K562 (cell line): ENCODE measurements around the gene MYO1A. TPM values are rescaled to one million over a fixed set of nuclear protein-coding genes. Genes with fewer than 3 reads are reported as not detected.
A peak's percentile ranks its signal among the peaks of the same experiment; 100 is the strongest.

Source experiments
- BHLHE40 ChIP-seq: IDR thresholded peaks from 2 replicates; pipeline ENCODE4 v1.6.1; 2011; ENCODE audit warnings: low read length, improper control_type of control experiment
- FOSL1 ChIP-seq: fragments of 200-800 bp; sonication (Bioruptor generic); conservative IDR thresholded peaks from 2 replicates; pipeline ENCODE4 v1.6.1; 2016; ENCODE audit warnings: missing genetic modification characterization, missing compliant biosample characterization
- GABPA ChIP-seq: fragments of 200-800 bp; sonication (Bioruptor generic); conservative IDR thresholded peaks from 2 replicates; pipeline ENCODE4 v1.6.1; 2016; ENCODE audit warnings: low read depth, missing genetic modification characterization, missing compliant biosample characterization
- HMG20B ChIP-seq: fragments of 250-450 bp; sonication (Bioruptor Pico); IDR thresholded peaks from 2 replicates; pipeline ENCODE4 v1.5.0; 2021; ENCODE audit warnings: mild to moderate bottlenecking
- HMGN3 ChIP-seq: IDR thresholded peaks from 2 replicates; pipeline ENCODE4 v1.6.1; 2011; ENCODE audit warnings: borderline replicate concordance, low read depth, mild to moderate bottlenecking, mixed read lengths, low read length; ENCODE audit not compliant: insufficient read length; ENCODE audit errors: extremely low read depth
- HNRNPH1 ChIP-seq: fragments of 200-400 bp; formaldehyde crosslinking; optimal IDR thresholded peaks from 2 replicates; pipeline ENCODE3; 2017; ENCODE audit warnings: low read depth, mild to moderate bottlenecking, low read length, moderate library complexity
- KDM4B ChIP-seq, 2 experiments: fragments of 450-650 bp in 1 of 2; sonication (generic) in 1 of 2; IDR thresholded peaks; 2 replicates each; pipeline ENCODE4 v1.6.1; 2016 to 2017; ENCODE audit warnings: borderline replicate concordance in 2 of 2, antibody characterized with exemption in 1 of 2, low read depth in 1 of 2, mild to moderate bottlenecking in 1 of 2
- MAFG ChIP-seq: fragments of 450-650 bp; conservative IDR thresholded peaks from 2 replicates; pipeline ENCODE4 v1.6.1; 2016; ENCODE audit warnings: missing genetic modification characterization, missing compliant biosample characterization
- MEF2D ChIP-seq: conservative IDR thresholded peaks from 2 replicates; pipeline ENCODE4 v1.6.1; 2016; ENCODE audit warnings: low read depth, missing genetic modification characterization, missing compliant biosample characterization
- NCOA6 ChIP-seq: fragments of 450-650 bp; IDR thresholded peaks from 2 replicates; pipeline ENCODE4 v1.6.1; 2017; ENCODE audit warnings: mild to moderate bottlenecking
- NR1H2 ChIP-seq: sonication (generic); formaldehyde crosslinking; IDR thresholded peaks from 2 replicates; pipeline ENCODE4 v1.4.0; 2020; ENCODE audit warnings: mild to moderate bottlenecking, missing genetic modification reagents
- SIN3A ChIP-seq, 2 experiments: fragments of 150-350 bp in 1 of 2; IDR thresholded peaks; 2 replicates each; pipeline ENCODE4 v1.6.1; 2011 to 2016; ENCODE audit warnings: borderline replicate concordance in 2 of 2, low read depth in 2 of 2, low read length in 2 of 2, mild to moderate bottlenecking in 2 of 2, moderate library complexity in 2 of 2; ENCODE audit not compliant: control insufficient read depth in 1 of 2
- STAT5B ChIP-seq: fragments of 250-450 bp; sonication (Bioruptor Pico); IDR thresholded peaks from 2 replicates; pipeline ENCODE4 v1.8.0; 2021; ENCODE audit warnings: mild to moderate bottlenecking, inconsistent platforms
- XRCC4 ChIP-seq: IDR thresholded peaks from one replicate; pipeline ENCODE4 v1.6.1; 2011; ENCODE audit not compliant: insufficient read depth, insufficient read length; ENCODE audit errors: extremely low read depth
- ZBTB33 ChIP-seq: sonication (generic); formaldehyde crosslinking; IDR thresholded peaks from 2 replicates; pipeline ENCODE4 v1.8.1; 2023; ENCODE audit warnings: mild to moderate bottlenecking, missing genetic modification reagents
- ZNF282 ChIP-seq: sonication (generic); formaldehyde crosslinking; IDR thresholded peaks from 2 replicates; pipeline ENCODE4 v1.8.1; 2023; ENCODE audit warnings: missing genetic modification reagents
- polyA plus RNA-seq, 8 experiments: library from polyadenylated mRNA; depleted of rRNA in 4 of 8; stranded (reverse) in 5 of 8; unstranded in 3 of 8; fragments of >200 nt; fragmentation: Nextera tagmentation in 2 of 8; fragmentation: Illumina TruSeq in 1 of 8; extraction: Ambion mirVana in 2 of 8; extraction: Trizol in 1 of 8; gene quantifications; 2 replicates each; pipeline versions ENCODE4 v1.2.1 to v1.2.3, GENCODE V29; 2011 to 2014; ENCODE audit warnings: inconsistent platforms in 1 of 8, missing spikeins in 1 of 8
- total RNA-seq, 7 experiments: library from RNA; depleted of rRNA in 6 of 7; stranded (reverse); fragments of >200 nt in 6 of 7; fragmentation: Illumina TruSeq in 2 of 7; extraction: Trizol in 2 of 7; gene quantifications; 2 replicates each; pipeline versions ENCODE4 v1.2.1 to v1.2.3, GENCODE V29; 2011 to 2021; ENCODE audit warnings: low replicate concordance in 1 of 7
- TF ChIP-seq, protein P1 (sequence below), 2 experiments: fragments of 450-650 bp; IDR thresholded peaks; 2 replicates each; pipeline ENCODE4 v1.6.1; 2016; ENCODE audit warnings: mild to moderate bottlenecking in 2 of 2, borderline replicate concordance in 1 of 2, low read depth in 1 of 2, moderate library complexity in 1 of 2

MYO1A gene
- total and polyA plus RNA-seq, 9 of the 15 experiments (the other 6 are each of a cell fraction or from before 2014, with no cell fraction given) = 0.03 to 0.29 (median 0.14) TPM; not detected in 2

- TF ChIP-seq ZBTB33 (CRISPR knock-in tag) (no peak), MEF2D (no peak), GABPA (tag) (peak; percentile 62), HNRNPH1 (no peak), KDM4B (IDR thresholded peaks at IDR 0.05; ENCODE audit: borderline replicate concordance in 2 of 2, low read depth in 1 of 2) (no peak), HMG20B (CRISPR knock-in tag) (no peak), NR1H2 (CRISPR knock-in tag) (no peak), XRCC4 (no peak), ZNF282 (CRISPR knock-in tag) (no peak), SIN3A (IDR thresholded peaks at IDR 0.05; ENCODE audit: borderline replicate concordance in 2 of 2, control insufficient read depth in 1 of 2, low read depth in 2 of 2, low read length in 2 of 2) (no peak), MAFG (tag) (peak; percentile 65), HMGN3 (no peak), BHLHE40 (no peak), NCOA6 (no peak), FOSL1 (tag) (no peak), STAT5B (CRISPR knock-in tag) (no peak)
- TF ChIP-seq, protein P1, sequence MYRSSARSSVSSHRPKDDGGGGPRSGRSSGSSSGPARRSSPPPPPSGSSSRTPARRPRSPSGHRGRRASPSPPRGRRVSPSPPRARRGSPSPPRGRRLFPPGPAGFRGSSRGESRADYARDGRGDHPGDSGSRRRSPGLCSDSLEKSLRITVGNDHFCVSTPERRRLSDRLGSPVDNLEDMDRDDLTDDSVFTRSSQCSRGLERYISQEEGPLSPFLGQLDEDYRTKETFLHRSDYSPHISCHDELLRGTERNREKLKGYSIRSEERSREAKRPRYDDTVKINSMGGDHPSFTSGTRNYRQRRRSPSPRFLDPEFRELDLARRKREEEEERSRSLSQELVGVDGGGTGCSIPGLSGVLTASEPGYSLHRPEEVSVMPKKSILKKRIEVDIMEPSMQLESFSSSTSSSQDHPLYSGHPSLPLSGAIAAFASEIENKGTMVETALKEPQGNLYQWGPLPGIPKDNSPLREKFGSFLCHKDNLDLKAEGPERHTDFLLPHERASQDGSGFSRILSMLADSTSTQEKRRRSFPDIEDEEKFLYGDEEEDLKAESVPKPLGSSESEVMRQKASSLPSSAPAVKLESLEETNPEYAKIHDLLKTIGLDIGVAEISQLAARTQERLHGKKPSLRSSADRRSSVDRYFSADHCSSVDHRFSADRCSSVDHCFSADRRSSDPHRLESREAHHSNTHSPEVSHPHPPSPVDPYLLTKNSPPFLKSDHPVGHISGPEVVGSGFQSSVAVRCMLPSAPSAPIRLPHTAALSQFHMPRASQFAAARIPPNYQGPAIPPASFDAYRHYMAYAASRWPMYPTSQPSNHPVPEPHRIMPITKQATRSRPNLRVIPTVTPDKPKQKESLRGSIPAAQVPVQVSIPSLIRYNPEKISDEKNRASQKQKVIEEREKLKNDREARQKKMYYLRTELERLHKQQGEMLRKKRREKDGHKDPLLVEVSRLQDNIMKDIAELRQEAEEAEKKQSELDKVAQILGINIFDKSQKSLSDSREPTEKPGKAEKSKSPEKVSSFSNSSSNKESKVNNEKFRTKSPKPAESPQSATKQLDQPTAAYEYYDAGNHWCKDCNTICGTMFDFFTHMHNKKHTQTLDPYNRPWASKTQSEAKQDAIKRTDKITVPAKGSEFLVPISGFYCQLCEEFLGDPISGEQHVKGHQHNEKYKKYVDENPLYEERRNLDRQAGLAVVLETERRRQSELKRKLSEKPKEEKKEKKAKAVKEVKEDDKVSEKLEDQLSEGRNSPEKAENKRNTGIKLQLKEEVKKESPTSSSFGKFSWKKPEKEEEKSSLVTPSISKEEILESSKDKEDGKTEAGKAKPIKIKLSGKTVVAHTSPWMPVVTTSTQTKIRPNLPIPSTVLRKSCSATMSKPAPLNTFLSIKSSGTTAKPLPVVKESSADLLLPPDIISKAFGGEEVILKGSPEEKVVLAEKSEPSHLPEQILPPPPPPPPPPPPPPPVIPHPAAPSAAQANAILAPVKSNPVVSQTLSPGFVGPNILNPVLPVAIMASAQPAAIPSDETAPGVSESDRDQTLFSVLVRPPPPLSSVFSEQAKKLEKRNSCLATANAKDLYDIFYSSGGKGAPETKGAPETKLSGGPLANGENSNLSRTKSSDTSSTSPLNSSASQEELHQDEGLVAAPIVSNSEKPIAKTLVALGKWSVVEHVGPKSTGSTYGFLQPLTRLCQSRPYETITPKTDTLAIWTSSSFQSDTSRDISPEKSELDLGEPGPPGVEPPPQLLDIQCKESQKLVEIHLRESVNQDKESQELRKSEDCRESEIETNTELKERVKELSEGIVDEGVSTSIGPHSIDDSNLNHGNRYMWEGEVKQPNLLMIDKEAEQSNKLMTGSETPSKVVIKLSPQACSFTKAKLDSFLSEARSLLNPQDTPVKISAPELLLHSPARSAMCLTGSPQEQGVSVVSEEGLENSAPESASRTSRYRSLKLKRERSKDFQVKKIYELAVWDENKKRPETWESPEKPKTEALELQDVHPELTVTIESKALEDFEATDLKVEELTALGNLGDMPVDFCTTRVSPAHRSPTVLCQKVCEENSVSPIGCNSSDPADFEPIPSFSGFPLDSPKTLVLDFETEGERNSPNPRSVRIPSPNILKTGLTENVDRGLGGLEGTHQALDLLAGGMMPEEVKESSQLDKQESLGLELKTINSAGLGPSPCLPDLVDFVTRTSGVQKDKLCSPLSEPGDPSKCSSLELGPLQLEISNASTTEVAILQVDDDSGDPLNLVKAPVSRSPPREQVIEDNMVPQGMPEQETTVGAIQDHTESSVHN (IDR thresholded peaks at IDR 0.05; ENCODE audit: borderline replicate concordance in 1 of 2, low read depth in 1 of 2) = no peak
These were observed 58.3 kb downstream of the MYO1A start (continued) for GRCh38 chr12:56991319-56992246.
